ENCODE results near the gene PARD3B. TPM values are rescaled to one million over a fixed set of nuclear protein-coding genes. Genes with fewer than 3 reads are reported as not detected.

PARD3B gene
- total RNA-seq, 1 experiment from 2014 or later = 5.1 TPM

- Histone ChIP-seq H3K4me3 (peak overlapping the region; percentile 10; the same call in 1 of the 2 replicates), H3K27me3 (no peaks in the 10 kb centered on the region), H3K9me3 (replicated peaks) (no peaks in the 10 kb centered on the region), H3K27ac (peak overlapping the region; percentile 30), H3K36me3 (no peaks in the 10 kb centered on the region), H3K4me1 (peaks cover 28% of the 10 kb centered on the region)
- DNase-seq = peak; percentile 96 to 99
Measured at GRCh38 chr2:205585449-205586383, 1040.4 kb downstream of the PARD3B start.

- DNase-seq = no peak
- Histone ChIP-seq H3K27me3 (no peaks in the 10 kb centered on the region), H3K27ac (no peak overlapping the region), H3K4me1 (peaks cover 34% of the 10 kb centered on the region), H3K4me3 (no peak overlapping the region), H3K9me3 (replicated peaks) (no peaks in the 10 kb centered on the region), H3K36me3 (no peaks in the 10 kb centered on the region)
Measured at GRCh38 chr2:205586626-205587025, 1041.4 kb downstream of the PARD3B start.

GRCh38 chr2:205589479-205589878, 1044.2 kb downstream of the PARD3B start:
- Histone ChIP-seq H3K27me3 (no peaks in the 10 kb centered on the region), H3K27ac (no peak overlapping the region), H3K36me3 (no peaks in the 10 kb centered on the region), H3K4me1 (peaks cover 44% of the 10 kb centered on the region), H3K4me3 (no peak overlapping the region), H3K9me3 (replicated peaks) (no peaks in the 10 kb centered on the region)
- DNase-seq = no peak

- peak; percentile 38 to 63 for DNase-seq
- H3K4me3 ChIP-seq = no peak overlapping the region
Measured at GRCh38 chr2:205590759-205591158, 1045.5 kb downstream of the PARD3B start.

GRCh38 chr2:205593891-205594290, 1048.6 kb downstream of the PARD3B start:
- Histone ChIP-seq H3K4me3 (no peak overlapping the region), H3K9me3 (replicated peaks) (0 out of 2 replicates have a peak, but pooled peaks cover under 1% of the 10 kb centered on the region), H3K27me3 (no peaks in the 10 kb centered on the region), H3K36me3 (no peaks in the 10 kb centered on the region), H3K4me1 (peaks cover 24% of the 10 kb centered on the region), H3K27ac (no peak overlapping the region)
- peak in 1 of 2 experiments; percentile 29 for DNase-seq

More at GRCh38 chr2:205590759-205591158, 1045.5 kb downstream of the PARD3B start:
- no peaks in the 10 kb centered on the region for H3K9me3 ChIP-seq (replicated peaks)
- H3K27me3 ChIP-seq = no peaks in the 10 kb centered on the region
- no peaks in the 10 kb centered on the region for H3K36me3 ChIP-seq
- H3K27ac ChIP-seq = no peak overlapping the region
- H3K4me1 ChIP-seq = peaks cover 37% of the 10 kb centered on the region

GRCh38 chr2:205596581-205596980, 1051.3 kb downstream of the PARD3B start:
- no peak overlapping the region for H3K4me3 ChIP-seq
- H3K27ac ChIP-seq = no peak overlapping the region
- 0 out of 2 replicates have a peak, but pooled peaks cover 3% of the 10 kb centered on the region for H3K9me3 ChIP-seq (replicated peaks)
- H3K36me3 ChIP-seq = no peaks in the 10 kb centered on the region
- no peaks in the 10 kb centered on the region for H3K27me3 ChIP-seq
- DNase-seq = no peak
- peaks cover 10% of the 10 kb centered on the region for H3K4me1 ChIP-seq

GRCh38 chr2:205605638-205606304, 1060.5 kb downstream of the PARD3B start:
- no peak for DNase-seq
- peaks cover 9% of the 10 kb centered on the region; the same call in 1 of the 2 replicates for H3K4me1 ChIP-seq
- H3K27me3 ChIP-seq = no peaks in the 10 kb centered on the region
- H3K27ac ChIP-seq = no peak overlapping the region
- peaks cover 14% of the 10 kb centered on the region; the same call in 1 of the 2 replicates for H3K9me3 ChIP-seq (replicated peaks)
- no peak overlapping the region for H3K4me3 ChIP-seq
- no peaks in the 10 kb centered on the region for H3K36me3 ChIP-seq

GRCh38 chr2:205607146-205607545, 1061.9 kb downstream of the PARD3B start:
- Histone ChIP-seq H3K27me3 (no peaks in the 10 kb centered on the region), H3K9me3 (replicated peaks) (peaks cover 8% of the 10 kb centered on the region; the same call in 1 of the 2 replicates), H3K4me3 (no peak overlapping the region), H3K27ac (no peak overlapping the region), H3K36me3 (no peaks in the 10 kb centered on the region), H3K4me1 (peaks cover 9% of the 10 kb centered on the region; the same call in 1 of the 2 replicates)
- DNase-seq = no peak

GRCh38 chr2:205609113-205609512, 1063.8 kb downstream of the PARD3B start:
- no peaks in the 10 kb centered on the region for H3K27me3 ChIP-seq
- H3K4me1 ChIP-seq = peaks cover 15% of the 10 kb centered on the region
- peak; percentile 36 to 57 for DNase-seq
- peak overlapping the region; percentile 19 for H3K4me3 ChIP-seq
- H3K36me3 ChIP-seq = no peaks in the 10 kb centered on the region
- 0 out of 2 replicates have a peak, but pooled peaks cover under 1% of the 10 kb centered on the region for H3K9me3 ChIP-seq (replicated peaks)
- H3K27ac ChIP-seq = no peak overlapping the region

GRCh38 chr2:205610437-205610836, 1065.2 kb downstream of the PARD3B start:
- no peak for DNase-seq
- H3K9me3 ChIP-seq (replicated peaks) = no peaks in the 10 kb centered on the region
- H3K27ac ChIP-seq = no peak overlapping the region
- H3K4me1 ChIP-seq = peaks cover 15% of the 10 kb centered on the region
- no peaks in the 10 kb centered on the region for H3K27me3 ChIP-seq
- no peaks in the 10 kb centered on the region for H3K36me3 ChIP-seq
- H3K4me3 ChIP-seq = no peak overlapping the region

GRCh38 chr2:205612636-205613035, 1067.4 kb downstream of the PARD3B start:
- Histone ChIP-seq H3K4me3 (no peak overlapping the region), H3K27ac (no peak overlapping the region), H3K27me3 (no peaks in the 10 kb centered on the region), H3K4me1 (peaks cover 15% of the 10 kb centered on the region), H3K36me3 (no peaks in the 10 kb centered on the region), H3K9me3 (replicated peaks) (no peaks in the 10 kb centered on the region)
- DNase-seq = no peak

GRCh38 chr2:205613970-205614559, 1068.8 kb downstream of the PARD3B start:
- no peak overlapping the region for H3K4me3 ChIP-seq
- H3K27me3 ChIP-seq = no peaks in the 10 kb centered on the region
- H3K27ac ChIP-seq = no peak overlapping the region
- no peaks in the 10 kb centered on the region for H3K9me3 ChIP-seq (replicated peaks)
- H3K4me1 ChIP-seq = peaks cover 11% of the 10 kb centered on the region
- H3K36me3 ChIP-seq = no peaks in the 10 kb centered on the region
- no peak for DNase-seq

- no peak overlapping the region for H3K27ac ChIP-seq
- no peaks in the 10 kb centered on the region for H3K27me3 ChIP-seq
- DNase-seq = no peak
- H3K36me3 ChIP-seq = no peaks in the 10 kb centered on the region
- H3K4me1 ChIP-seq = peaks cover 6% of the 10 kb centered on the region
- no peak overlapping the region for H3K4me3 ChIP-seq
- H3K9me3 ChIP-seq (replicated peaks) = no peaks in the 10 kb centered on the region
Measured at GRCh38 chr2:205614965-205615364, 1069.7 kb downstream of the PARD3B start.

GRCh38 chr2:205617905-205618304, 1072.6 kb downstream of the PARD3B start:
- Histone ChIP-seq H3K9me3 (replicated peaks) (no peaks in the 10 kb centered on the region), H3K4me1 (peaks cover 4% of the 10 kb centered on the region), H3K36me3 (no peaks in the 10 kb centered on the region), H3K4me3 (no peak overlapping the region), H3K27ac (no peak overlapping the region), H3K27me3 (no peaks in the 10 kb centered on the region)
- DNase-seq = no peak

- no peaks in the 10 kb centered on the region for H3K9me3 ChIP-seq (replicated peaks)
- H3K36me3 ChIP-seq = no peaks in the 10 kb centered on the region
- no peaks in the 10 kb centered on the region for H3K27me3 ChIP-seq
- no peaks in the 10 kb centered on the region for H3K4me1 ChIP-seq
- no peak overlapping the region for H3K27ac ChIP-seq
- DNase-seq = no peak
- no peak overlapping the region for H3K4me3 ChIP-seq
Measured at GRCh38 chr2:205619600-205619999, 1074.3 kb downstream of the PARD3B start.
